NCI-H226 (cell line): Measurements from ENCODE around the gene OR10H3.
"Not testable (repeated sequence)": the region's sequence is repeated elsewhere in the genome, so short reads cannot be mapped to it uniquely, and the experiment has no call there.

Experiments used
- DNase-seq: peaks from one replicate; pipeline ENCODE4 v3.0.0-alpha.2; 2015

OR10H3 gene

GRCh38 chr19:15737722-15738121 is at the start of gene OR10H3:
TSS of gene OR10H3 (plus strand) at chr19:15737985. CDS start at chr19:15741393, 3,408 bp downstream.
- no peak for DNase-seq

DNA sequence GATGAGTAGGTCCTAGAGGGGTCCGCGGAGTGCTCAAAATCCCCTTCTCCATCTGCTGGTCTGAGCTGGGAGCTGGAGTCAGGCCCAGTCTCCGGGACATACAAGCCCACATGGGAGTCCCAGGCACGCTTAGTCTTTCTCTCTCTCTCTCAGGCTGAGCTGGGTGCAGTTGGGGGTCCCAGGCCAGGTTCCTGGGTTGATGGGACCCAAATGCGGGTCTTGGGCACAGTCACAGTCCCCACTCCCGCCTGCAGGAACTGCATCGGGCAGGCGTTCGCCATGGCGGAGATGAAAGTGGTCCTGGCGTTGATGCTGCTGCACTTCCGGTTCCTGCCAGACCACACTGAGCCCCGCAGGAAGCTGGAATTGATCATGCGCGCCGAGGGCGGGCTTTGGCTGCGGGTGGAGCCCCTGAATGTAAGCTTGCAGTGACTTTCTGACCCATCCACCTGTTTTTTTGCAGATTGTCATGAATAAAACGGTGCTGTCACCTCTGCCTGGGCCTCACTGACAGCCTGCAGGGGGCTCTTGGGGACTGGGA is 41.1 kb upstream of the OR10H3 start:
- DNase-seq, result no peak

DNA sequence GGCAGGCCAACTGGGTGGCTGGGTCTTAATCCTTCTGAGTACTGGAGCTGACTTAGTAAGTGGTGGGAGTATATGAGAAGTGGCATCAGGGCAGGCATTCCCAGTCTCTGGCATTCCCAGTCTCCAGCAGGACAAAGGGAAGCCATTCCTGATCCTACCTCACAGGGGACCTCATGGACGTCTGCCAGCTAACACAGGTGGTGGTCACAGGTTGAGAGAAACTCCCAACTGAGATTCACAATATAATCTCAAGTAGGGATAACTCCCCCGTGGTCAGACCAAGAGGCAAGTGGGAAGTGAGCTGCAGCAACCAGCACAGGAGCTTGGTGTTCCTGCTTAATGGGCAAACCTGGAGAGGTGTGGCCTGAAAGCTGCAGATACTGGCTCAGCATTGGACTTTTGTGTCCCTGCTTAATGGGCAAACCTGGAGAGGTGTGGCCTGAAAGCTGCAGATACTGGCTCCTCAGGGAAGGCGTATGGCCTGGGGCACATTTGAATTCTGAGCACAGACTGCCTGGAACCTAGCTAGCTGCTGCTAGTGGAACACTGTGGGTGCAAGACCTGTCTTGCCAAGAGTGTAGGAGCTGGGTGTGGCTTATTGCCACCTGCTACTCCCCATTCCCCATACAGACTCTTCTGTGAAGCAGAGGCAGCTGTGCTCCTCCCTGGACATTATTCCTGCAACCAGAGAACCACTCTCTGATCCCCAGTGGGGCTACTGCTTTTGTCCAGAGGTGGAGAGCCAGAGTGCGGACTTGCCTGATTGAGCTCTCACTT is 35.8 kb upstream of the OR10H3 start:
- no peak for DNase-seq

- DNase-seq, result no peak
Observed at GRCh38 chr19:15702534-15702930, 35.3 kb upstream of the OR10H3 start.

GRCh38 chr19:15714638-15715037 is 23.1 kb upstream of the OR10H3 start:
- no peak for DNase-seq

- no peak for DNase-seq
Observed at GRCh38 chr19:15715642-15716041, 22.1 kb upstream of the OR10H3 start.

GRCh38 chr19:15717809-15718208 is 20.0 kb upstream of the OR10H3 start:
- DNase-seq, result no peak

DNA sequence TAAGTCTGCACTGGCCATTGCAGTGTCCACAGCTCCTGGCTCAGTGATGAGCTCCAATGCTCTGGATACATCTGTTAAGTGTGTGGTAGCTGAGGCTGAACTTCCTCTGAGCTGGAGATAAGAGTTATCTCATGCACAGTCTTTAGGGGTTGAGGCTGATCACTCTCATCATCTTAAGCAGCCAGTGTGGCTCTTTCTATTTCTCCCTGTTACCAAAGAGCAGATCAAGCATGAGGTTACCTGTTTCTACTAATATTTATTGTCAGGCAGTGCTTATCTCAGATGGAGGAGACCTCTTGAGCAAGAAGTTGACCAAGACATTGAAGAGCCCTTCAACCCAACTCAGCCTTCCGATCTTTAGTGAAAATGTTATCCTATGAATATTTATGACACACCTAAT is 16.5 kb upstream of the OR10H3 start:
- no peak for DNase-seq

GRCh38 chr19:15722956-15723355 is 14.8 kb upstream of the OR10H3 start:
- DNase-seq, result no peak

DNA sequence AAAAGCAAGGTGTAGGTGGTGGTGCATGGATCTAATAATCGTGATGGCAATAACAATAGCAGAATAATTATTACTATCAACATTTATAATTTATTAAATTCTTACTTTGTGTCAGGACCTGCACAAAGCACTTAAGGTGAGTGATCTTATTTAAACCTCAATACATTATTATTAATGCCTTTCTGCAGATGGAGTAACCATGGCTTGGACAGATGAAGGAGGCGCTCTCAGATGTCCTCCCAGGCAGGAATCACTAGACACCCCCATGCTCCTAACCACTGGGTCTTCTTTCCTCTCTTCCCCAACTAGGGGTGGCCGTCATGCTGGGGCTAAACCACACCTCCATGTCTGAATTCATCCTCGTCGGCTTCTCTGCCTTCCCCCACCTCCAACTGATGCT is 10.1 kb upstream of the OR10H3 start, which contains the start of gene OR10H2:
TSS of gene OR10H2 (plus strand) at position 301 of the 400 bp plus-strand sequence. CDS start at position 321, 20 bp downstream.
- DNase-seq, result no peak

- no peak for DNase-seq
Observed at GRCh38 chr19:15730538-15730937, 7.2 kb upstream of the OR10H3 start.

DNA sequence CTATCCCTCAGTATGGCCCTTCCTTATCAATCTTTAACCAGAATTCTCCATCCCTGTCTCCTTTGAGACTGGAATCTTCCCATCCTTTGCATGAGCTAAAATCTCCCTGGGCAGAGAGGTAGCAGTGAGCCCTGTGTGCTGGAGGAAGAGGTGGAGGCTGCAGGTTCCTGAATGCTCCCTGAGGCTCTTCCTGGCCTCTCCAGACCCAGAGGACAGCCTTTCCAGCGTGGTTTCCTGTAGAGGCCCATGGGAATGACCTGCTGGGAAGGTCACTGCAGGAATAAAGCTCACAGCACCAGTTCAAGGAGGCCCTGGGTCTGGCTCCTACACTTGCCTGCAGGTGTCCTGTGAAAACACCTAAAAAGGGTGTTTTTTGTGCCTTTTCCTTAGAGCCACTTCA is 5.4 kb upstream of the OR10H3 start:
- no peak for DNase-seq

- DNase-seq, result no peak
Observed at GRCh38 chr19:15733895-15734294, 3.9 kb upstream of the OR10H3 start.

DNA sequence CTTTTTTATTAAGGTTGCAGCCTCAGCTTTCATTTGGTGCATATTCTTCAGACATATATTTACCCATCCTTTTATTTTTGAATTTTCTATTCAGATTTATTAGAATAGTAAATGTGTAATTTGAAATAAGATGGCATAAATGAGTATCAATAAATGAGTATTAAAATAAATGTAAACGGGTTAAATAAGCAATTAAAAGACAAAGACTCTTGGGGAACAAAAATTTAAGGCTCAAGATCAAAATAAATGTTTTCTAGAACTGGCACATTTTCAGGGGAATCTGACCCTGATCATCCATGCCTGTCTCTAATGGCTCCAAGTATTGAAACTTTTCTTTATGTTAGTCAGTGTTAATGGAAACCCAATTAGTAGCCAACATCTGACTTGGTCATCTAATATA is 3.0 kb downstream of the OR10H3 start:
- no peak for DNase-seq

DNA sequence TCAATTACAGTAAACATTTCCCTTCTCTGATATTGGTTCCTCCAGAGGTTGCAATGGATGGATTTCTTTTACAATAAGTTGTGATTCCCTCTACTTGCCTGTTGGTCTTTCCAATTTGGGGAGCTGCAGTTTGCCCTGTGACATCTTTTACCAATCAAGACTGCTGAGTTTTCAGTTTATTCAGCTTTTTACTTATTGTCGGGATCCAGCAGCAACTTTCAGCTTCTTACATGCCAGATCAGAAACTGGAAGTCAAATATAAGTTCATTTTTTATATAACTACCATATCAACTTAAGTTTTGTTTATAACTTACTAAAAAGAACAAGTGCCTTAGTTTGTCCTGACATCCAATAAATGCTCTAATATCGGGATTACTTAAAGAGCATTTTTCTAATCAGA is 10.5 kb downstream of the OR10H3 start:
- no peak for DNase-seq

- no peak for DNase-seq
Observed at GRCh38 chr19:15758379-15758778, 20.6 kb downstream of the OR10H3 start.

GRCh38 chr19:15759962-15760565 is 22.3 kb downstream of the OR10H3 start:
- no peak for DNase-seq

DNA sequence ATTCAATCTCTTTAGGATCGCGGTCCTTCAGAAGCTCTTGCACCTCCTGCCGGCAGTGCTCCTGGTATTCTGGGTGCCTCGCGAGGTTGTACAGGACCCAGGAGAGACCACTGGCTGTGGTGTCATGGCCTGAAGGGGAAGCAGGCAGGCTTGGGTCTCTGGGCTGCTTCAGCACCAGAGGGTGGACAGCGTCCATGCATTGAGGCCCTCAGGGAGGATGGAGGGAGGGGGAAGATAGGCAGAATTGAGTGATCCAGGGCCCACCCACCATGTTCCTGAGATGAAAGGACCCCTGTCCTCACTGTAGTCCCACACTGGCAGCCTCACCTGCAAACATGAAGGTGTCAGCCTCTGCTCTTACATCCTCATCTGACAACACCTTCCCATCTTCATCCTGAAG is 31.8 kb downstream of the OR10H3 start:
- DNase-seq, result no peak

- not testable (repeated sequence) for DNase-seq
Observed at GRCh38 chr19:15774159-15774558, 36.4 kb downstream of the OR10H3 start.

- no peak for DNase-seq
Observed at GRCh38 chr19:15775249-15775648, 37.5 kb downstream of the OR10H3 start.

DNA sequence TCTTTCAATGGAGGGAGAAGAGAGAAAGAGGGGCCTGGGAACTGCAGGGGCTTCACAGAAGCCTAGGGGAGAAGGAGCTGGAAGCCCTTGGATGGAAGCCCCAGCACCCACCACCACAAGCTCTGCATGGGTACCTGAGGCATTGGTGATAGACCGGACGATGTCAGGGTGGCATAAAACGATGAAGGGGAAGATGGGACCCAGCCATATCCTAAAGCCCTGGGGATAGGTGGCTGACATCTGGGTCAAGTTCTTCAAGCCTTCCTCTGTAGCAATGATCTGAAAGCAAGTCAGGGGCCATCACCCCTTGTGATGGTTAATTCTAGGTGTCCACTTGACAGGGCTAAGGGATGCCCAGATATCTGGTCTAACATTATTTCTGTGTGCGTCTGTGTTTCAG is 38.5 kb downstream of the OR10H3 start:
- DNase-seq, result no peak

DNA sequence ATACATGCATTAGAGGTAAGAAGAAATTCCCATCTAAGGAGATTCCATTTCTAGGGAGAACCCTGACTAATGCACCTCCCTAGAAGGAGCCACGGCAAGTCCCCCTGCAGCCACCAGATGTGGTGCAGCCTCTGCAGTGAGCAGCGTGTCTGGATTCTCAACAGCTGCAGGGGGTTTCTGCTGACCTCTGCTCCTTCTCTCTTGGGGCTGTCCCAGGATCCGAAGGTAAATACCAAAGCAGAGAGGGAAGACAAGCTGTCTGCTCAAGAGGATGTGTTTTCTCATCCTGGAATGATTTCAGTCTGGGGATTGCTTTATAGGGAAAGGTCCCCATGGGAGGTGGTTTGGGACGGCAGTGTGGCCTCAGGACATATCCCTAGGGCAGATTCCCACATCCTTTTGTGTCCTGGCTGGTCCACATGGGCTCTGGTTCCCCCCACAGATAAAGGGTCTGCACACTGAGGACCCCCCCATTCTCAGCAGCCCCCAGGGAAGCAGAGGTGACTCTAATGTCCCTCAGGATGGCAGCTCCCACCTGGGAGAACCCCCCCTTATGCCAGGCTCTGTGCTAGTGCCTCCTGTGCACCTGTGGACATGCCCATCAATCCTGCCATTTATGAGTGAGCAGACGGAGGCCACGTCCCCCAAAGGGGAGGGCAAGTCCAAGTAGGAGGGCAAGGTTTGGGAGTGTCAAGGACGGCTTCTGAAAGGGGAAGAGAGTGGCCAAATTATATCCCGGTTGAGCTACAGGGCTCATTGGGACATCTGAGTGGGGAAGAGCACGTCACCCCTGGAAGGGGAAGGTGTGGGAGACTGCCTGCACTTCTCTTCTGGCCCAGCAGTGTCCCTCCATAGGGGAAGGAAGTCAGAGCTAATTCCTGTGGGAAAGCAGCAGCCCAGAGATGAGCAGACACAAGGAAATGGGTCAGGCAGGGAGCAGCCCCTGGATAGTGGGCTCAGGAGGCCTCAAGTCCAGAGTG is 39.5 kb downstream of the OR10H3 start:
- DNase-seq, result no peak
